GM18870 (cell line): Measurements from ENCODE around the gene PEPD.

Experiments used
- ATAC-seq: cut with Tn5 transposase; IDR thresholded peaks from one replicate; pipeline ENCODE4 v1.9.1; 2021; ENCODE audit warnings: moderate library complexity; ENCODE audit not compliant: unreplicated experiment

Gene PEPD

GRCh38 chr19:33460221-33460908 lies 61.2 kb downstream of the PEPD start:
- ATAC-seq: no peak

GRCh38 chr19:33459222-33460090 lies 62.1 kb downstream of the PEPD start:
- ATAC-seq: no peak

- no peak for ATAC-seq
These were observed 62.8 kb downstream of the PEPD start for GRCh38 chr19:33458807-33459206.

- ATAC-seq: no peak
These were observed 63.4 kb downstream of the PEPD start for GRCh38 chr19:33458171-33458633.

- no peak for ATAC-seq
These were observed 64.8 kb downstream of the PEPD start for GRCh38 chr19:33456845-33457220.

GRCh38 chr19:33456076-33456844 lies 65.3 kb downstream of the PEPD start:
- no peak for ATAC-seq

- no peak for ATAC-seq
These were observed 68.3 kb downstream of the PEPD start for GRCh38 chr19:33453265-33453664.

- ATAC-seq: no peak
These were observed 70.9 kb downstream of the PEPD start for GRCh38 chr19:33450689-33451088.

GRCh38 chr19:33449799-33450198 lies 71.8 kb downstream of the PEPD start:
- no peak for ATAC-seq

GRCh38 chr19:33448159-33448516 lies 73.5 kb downstream of the PEPD start:
- no peak for ATAC-seq

GRCh38 chr19:33447336-33448158 lies 74.0 kb downstream of the PEPD start:
- no peak for ATAC-seq

GRCh38 chr19:33446330-33447293 lies 75.0 kb downstream of the PEPD start:
- no peak for ATAC-seq

GRCh38 chr19:33445442-33446329 lies 75.9 kb downstream of the PEPD start:
- ATAC-seq: no peak

GRCh38 chr19:33444562-33445441 lies 76.8 kb downstream of the PEPD start:
- no peak for ATAC-seq

GRCh38 chr19:33443638-33444561 lies 77.7 kb downstream of the PEPD start:
- ATAC-seq: no peak

- no peak for ATAC-seq
These were observed 78.9 kb downstream of the PEPD start for GRCh38 chr19:33442706-33443105.
